Measurements from ENCODE around the gene HIPK1. TPM values are rescaled to one million over a fixed set of nuclear protein-coding genes. Genes with fewer than 3 reads are reported as not detected.
A peak's percentile ranks its signal among the peaks of the same experiment; 100 is the strongest.

The HIPK1 gene
- polyA plus RNA-seq (2012; ENCODE audit: insufficient read depth, insufficient read length): 28.6 TPM

DNA sequence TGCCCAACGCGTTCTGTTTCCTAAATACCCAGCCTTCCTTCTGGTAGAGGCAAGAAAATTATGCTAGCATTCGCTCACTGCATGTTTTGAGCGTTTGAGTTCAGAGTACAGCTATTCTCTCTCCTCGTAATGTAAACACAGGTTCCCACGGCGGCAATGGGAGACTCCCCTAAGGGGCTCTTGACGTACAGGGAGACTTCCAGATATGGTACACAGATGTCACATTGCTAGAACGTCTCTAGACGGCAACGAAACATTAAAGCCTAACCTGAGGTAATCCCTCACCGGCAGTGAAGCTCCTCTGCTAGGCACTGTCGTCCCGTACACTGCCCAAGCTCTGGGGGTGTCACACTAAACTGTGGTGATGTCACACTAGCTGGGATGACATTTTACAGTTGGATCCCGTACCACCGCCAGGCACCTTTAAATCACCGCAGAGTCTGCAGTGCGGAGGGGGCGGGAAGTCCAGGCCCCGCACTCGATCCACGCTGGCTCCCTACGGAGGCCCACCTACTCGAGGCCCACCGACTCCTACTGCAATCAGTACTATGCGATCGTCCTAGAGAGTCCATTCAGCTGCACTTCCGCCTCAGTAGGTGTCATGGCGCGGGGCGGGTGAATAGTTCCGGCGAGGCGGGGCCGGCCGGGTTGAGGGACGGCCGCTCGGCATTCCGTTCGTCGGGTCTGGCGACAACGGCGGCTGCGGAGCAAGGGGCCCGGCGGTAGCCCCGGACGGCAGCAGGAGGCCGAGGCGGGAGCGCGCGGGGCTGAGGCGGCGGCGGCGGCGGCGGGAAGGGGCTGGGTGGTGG, at the start of gene HIPK1:
Gene HIPK1, plus strand, starts transcription at position 384 of the 809 bp plus-strand sequence.
- peak; percentile 85 for DNase-seq (ENCODE audit: low read depth, low spot score)
- peak within 1 kb of the TSS; percentile 95 for H3K4me3 ChIP-seq (ENCODE audit: low read length)

DNA sequence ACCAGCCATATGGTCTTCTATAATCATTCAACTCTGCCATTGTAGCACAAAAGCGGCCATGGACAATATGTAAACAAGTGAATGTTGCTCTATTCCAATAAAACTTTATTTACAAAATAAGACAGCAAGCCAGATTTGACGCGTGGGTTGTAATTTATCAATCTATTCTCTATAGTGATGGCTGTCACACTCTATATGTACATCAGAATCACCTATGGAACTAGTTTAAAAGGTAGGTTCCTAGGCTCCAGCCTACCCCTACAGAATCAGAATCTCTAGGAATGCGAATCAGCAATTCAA, 49.4 kb upstream of the HIPK1 start:
- H3K4me3 ChIP-seq (ENCODE audit: low read length): no peak overlapping the region
- no peak for DNase-seq (ENCODE audit: low read depth, low spot score)

DNA sequence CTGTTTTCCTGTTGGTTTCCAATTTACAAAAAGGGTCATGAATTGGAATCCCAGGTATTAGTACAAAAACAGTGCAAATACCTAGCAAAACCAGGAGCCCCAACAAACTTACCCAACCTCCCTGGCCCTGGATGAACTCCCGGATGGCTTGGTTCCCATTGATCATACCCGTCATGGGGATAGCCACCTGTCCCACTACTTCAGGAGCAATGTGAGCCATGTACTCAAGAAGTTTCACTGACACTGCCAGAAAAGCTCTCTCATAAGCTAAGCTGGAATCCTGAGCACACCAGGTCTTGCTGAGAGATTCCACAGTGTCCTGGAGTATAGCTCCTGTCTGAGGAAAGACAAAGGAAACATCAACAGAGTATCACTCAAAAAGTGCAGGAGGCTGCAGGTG, 47.5 kb upstream of the HIPK1 start:
- H3K4me3 ChIP-seq (ENCODE audit: low read length): no peak overlapping the region
- no peak for DNase-seq (ENCODE audit: low read depth, low spot score)

DNA sequence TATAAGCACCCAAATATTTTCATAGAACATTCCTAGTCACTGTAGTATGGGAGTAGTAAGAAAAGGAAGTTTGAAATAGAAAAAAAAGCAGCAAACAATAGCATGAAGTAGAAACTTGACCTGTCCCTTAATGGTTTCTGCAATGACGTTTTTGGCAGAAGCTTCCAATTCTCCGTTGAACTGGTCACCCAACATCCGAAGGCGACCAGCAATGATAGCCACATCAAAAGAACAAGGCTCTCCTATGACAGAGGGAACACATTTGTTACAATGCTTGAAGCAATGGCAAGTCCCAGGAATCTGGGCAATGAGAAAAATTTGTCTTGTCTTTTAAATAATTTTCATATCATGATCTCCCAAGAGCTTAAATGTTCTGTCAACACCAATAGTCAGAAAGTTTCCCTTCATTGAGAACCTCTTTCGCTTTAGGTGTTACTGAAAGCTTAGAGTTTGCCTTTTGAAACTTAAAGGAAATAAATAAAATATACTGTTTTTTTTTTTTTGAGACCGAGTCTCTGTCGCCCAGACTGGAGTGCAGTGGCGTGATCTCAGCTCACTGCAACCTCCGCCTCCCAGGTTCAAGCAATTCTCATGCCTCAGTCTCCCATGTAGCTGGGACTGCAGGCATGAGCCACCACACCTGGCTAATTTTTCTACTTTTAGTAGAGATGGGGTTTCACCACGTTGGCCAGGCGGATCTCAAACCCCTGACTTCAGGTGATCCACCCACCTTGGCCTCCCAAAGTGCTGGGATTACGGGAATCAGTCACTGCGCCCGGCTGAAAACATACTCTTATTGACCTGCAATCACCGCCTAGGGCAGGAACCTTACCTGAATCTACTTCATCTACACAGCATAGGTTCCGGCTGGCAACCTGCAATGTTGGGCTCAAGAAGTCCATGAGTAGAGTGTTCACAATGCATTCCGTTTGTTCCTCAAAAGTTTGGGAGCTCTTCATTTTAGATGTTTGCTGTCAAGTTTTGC, 42.4 kb upstream of the HIPK1 start:
- no peak overlapping the region for H3K4me3 ChIP-seq (ENCODE audit: low read length)
- DNase-seq (ENCODE audit: low read depth, low spot score): no peak

DNA sequence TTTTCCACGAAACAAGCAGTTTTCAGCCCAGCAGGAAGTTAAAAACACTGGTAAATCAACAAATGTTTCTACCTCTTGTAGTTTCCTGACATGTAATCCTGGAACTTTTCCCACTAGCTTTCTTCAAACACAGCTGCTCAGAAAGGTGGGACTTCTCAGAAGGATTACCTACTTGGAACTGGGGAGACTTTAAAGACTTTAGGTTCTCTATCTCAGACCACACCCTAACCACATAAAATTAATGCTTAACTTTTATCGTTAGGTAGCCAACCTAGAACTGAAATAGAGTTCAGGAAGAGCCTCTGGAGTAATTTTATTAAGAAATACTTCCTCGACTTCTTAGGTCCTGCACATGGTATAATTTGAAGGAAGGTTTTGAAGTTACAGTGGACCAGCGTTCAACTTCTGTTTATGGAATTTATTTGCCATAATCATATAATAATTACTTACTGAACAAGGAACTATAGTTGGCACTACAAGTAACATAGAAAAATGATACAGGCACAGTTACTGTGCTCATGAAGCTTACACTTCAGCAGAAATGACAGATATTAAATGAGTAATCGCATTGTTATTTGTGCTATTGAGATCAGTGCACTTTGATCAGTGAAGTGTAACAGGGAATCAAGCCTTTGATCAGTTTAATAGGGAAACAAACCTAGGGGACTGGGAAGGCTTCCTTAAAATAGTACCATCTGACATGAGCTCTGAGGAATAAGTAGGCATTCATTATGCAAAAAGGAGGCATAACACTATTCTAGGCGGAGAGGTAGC, 41.5 kb upstream of the HIPK1 start, which contains the start of gene BCL2L15:
Gene BCL2L15, minus strand, starts transcription at position 180 of the 774 bp plus-strand sequence. CDS start 206 bp downstream, outside the sequence.
- H3K4me3 ChIP-seq (ENCODE audit: low read length): no peak within 1 kb of the TSS
- no peak for DNase-seq (ENCODE audit: low read depth, low spot score)

DNA sequence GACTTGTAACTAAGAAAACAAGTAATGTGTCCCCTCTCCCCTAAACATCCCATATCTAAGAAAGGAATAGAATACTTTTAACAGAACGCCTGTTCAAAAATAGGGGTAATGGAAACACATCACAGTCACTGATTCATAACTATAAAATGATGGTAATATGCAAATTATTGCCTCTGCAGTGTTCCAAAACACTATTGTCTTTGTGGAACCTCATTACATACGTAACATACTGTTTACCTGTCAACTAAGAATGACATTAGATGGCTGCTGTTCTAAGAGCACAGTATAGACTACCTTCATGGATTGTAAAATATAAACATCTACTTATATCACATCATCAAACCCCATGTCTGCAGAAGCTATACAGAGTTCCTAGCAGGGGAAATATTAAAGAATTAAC, 38.3 kb upstream of the HIPK1 start:
- no peak for DNase-seq (ENCODE audit: low read depth, low spot score)
- no peak overlapping the region for H3K4me3 ChIP-seq (ENCODE audit: low read length)

DNA sequence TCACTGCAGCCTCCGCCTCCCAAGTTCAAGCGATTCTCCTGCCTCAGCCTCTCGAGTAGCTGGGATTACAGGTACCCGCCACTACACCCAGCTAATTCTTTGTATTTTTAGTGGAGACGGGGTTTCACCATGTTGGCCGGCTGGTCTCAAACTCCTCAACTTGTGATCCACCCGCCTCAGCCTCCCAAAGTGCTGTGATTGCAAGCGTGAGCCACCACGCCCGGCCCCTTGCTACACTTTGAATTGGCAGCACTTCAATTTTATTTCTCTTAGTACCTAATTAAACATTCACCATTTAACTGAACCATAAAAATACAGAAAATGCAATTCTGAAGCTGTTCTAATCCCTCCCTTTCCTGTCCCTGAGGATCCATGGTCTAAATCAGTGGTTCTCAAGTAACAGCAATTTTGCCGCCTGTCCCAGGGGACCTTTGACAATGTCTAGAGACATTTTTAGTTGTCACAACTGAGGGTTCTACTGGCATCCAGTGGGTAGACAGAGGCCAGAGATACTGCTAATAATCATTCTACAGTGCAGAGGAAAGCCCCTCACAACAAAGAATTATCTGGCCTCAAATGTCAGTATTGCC, 37.4 kb upstream of the HIPK1 start:
- no peak for DNase-seq (ENCODE audit: low read depth, low spot score)
- H3K4me3 ChIP-seq (ENCODE audit: low read length): no peak overlapping the region

DNA sequence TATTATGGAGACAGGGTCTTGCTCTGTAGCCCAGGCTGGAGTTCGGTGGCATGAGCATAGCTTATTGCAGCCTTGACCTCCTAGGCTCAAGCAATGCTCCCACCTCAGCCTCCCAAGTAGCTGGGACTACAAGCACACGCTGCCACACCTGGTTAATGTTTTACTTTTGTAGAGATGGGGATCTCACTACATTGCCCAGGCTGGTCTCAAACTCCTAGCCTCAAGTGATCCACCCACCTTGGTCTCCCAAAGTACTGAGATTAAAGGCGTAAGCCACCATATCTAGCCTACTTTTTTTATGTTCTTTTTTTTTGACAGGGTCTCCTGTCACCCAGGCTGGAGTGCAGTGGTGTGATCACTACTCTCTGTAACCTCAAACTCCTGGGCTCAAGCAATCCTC, 35.9 kb upstream of the HIPK1 start:
- DNase-seq (ENCODE audit: low read depth, low spot score): no peak
- H3K4me3 ChIP-seq (ENCODE audit: low read length): no peak overlapping the region

DNA sequence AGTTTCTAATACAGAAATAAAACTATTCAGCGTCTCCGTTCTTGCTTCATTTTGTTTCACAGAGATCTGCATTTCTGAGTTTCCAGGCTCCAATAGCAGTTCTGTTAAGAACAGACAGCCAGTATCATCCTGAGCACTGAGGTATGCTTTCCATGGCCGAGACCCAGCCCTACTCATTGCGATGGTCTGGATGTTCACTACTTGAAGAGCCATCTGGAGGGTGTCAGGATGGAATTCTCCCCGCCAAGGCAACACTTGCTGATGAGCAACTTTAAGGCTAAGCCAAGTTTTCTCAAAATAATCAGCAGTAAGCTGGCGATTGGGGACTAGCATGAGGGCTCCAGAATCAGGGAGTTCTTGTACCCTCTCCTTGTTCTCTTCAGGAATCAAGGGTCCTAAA, 34.0 kb upstream of the HIPK1 start:
- H3K4me3 ChIP-seq (ENCODE audit: low read length): no peak overlapping the region
- DNase-seq (ENCODE audit: low read depth, low spot score): no peak

DNA sequence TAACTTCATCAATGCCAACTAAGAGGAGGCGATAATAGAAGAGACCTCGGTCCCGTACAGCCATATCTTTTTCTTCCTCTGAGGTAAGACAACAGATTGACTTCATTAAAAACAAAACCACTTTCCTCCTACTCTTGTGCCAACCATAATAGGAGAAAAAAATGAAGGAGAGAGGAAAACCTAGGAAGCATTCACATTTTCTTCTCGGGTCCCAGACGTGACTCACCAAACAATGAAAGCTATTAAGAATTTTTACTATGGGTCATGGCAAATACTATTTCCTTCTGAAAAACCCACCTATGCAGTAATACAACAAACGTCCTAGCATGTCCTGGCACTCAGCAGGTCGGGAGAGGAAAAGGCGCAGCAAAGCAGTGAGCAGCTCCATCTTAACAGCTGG, 33.2 kb upstream of the HIPK1 start:
- DNase-seq (ENCODE audit: low read depth, low spot score): no peak
- no peak overlapping the region for H3K4me3 ChIP-seq (ENCODE audit: low read length)

DNA sequence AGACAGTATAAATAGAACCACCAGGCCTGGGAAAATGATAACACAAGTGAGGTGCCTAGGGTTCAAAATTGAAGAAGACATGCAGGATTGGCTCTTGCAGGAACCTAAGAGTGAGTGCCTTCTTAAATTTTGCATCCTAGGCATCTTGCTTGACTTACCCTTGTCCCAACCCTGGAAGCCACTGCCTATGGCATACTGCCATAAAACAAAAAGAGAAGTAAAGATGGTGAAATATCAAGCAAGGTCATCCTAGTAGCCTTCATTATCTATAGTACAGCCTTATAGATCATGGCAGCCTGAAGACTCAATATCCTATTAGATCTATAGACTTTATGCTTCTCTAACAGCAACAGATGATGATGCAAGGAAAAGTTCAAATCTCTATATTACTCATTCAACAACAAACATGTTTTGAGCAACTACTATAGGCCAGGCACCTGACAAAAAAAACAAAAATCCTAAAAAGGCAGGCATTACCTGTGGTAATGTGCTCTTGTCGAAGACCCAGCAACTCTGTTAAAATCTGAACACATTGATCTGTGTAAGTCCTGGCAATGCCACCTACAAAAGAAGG, 30.8 kb upstream of the HIPK1 start:
- no peak overlapping the region for H3K4me3 ChIP-seq (ENCODE audit: low read length)
- DNase-seq (ENCODE audit: low read depth, low spot score): no peak

DNA sequence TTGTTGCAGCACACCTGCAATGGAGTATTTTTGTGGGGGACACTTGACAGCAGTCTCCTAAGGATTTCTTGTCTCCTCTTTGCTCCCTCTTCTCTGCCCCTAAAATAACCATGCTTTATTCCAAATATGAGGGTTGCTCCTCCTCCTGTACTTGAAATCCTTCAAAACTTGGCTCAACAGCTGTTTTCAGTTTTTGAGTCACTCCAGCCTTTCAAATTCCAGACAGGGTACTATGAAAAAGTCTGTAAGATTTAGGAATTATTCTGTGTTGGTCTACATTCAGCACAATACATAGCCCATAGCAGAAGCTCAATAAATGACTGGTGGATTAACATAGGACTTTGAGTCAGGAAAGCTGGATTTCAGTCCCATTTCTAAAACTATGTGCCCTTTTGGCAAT, 30.0 kb upstream of the HIPK1 start:
- no peak overlapping the region for H3K4me3 ChIP-seq (ENCODE audit: low read length)
- DNase-seq (ENCODE audit: low read depth, low spot score): no peak

DNA sequence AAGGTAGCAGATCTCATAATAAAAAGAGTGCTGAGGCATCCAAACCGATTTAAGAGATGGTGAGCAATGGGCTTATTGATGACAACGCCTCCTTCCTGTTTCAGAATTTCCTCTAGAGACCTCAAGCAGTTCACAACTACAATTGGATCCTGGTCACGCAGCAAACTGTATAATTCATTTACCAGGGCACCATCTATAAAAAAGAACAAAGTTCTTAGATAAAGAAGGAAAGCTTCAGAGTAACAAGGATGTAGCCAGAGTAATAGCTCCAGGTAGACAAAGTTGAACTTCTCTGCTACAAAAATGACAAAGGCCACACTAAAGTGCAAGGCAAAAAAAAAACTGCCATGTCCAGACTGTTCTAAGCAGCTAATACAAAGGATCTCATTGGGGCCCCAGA, 27.9 kb upstream of the HIPK1 start:
- no peak overlapping the region for H3K4me3 ChIP-seq (ENCODE audit: low read length)
- DNase-seq (ENCODE audit: low read depth, low spot score): no peak

DNA sequence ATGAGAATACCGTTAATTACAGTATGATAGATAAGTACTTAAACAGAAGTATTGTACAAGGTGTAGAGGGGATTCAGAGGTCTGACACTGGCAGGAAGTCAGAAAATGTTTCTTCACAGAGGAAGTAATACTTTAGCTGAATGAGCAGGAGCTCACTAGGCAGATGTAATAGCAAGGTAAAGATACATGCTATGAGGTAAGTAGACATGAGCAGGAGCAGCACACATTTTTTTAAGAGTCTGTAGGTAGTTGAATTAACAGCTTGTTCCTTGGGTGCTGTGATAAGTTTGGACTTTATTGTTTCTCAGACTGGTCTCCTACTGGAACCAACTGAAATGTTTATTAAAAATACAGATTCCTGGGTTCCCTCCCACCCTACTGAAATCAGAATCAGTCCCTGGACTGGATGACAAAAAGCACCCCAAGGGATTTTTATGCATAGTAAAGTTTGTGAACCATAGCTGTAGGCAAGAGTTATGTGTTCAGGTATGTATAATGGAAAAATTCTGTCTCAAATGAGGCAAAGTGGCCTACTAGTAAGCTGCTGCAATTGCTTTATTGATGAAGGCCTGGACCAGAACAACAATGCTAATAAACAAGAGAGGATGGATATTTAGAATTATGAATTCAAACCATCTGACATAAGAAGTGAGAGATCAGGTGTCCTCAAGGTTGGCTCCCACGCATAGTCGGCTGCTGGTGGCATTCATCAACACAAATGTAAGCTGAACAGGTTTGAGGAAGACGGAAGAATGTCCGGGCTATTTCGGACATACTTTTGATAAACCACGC, 25.4 kb upstream of the HIPK1 start:
- peak overlapping the region; percentile 90 for H3K4me3 ChIP-seq (ENCODE audit: low read length)
- DNase-seq (ENCODE audit: low read depth, low spot score): no peak

DNA sequence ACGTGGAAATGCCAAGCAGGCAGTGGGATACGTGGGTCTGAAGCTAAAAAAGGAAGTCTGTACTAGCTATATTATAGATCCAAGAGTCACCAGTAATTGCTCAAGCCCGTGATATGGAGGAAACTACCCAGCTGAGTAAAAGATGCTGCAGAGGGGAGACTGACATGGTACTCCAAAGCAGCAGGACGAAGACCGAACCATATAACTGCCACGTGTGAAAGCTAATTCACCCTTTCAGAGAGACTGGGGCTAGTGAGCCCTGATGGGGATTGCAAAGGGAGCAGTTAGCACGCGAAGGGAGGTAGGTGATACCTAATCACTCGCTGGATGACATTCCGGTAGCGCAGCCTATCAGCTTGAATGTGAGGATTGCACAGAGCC, 24.8 kb upstream of the HIPK1 start:
- H3K4me3 ChIP-seq (ENCODE audit: low read length): peak overlapping the region; percentile 90
- DNase-seq (ENCODE audit: low read depth, low spot score): no peak

DNA sequence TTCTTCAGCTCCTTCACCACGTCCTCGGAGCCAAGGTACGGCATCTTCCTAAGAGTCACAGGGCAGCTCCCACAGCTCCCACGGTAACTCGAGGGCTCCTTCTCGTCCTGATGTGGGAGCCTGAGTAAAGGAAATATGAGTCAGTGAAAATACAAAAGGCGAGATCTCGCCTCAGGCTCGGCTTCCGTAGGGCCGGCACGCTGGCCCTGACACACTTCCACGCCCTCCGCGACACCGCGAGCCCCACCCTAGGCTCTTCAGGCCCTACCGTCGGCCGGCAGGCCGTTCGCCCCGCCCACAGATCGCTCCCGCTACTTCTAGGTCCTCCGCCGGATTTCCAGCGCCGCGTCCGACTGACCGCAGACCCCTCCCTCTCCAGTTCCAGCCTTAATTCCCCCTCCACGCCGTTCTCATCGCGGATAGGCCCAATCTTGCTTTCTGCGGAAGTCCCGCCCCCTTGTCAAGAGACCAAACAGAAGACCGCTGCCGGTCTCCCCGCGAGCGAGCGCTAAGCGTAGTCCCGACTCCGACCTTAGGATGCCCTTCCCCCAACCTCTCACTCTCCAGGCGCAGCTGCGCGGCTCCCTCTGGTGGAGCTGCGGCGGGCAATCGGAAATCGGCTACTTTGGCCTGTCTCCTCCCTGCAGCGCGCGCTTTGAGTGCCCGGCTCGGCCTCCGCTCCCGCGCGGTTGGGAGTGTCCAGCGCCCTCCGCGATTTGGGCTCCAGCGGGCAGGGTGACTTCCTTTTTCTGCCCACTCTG, 24.3 kb upstream of the HIPK1 start, which contains the start of the genes AP4B1 and DCLRE1B:
Gene AP4B1, minus strand, starts transcription at position 126 of the 761 bp plus-strand sequence. Its CDS starts 82 bp downstream, at position 44.
Gene DCLRE1B, plus strand, starts transcription at position 653 of the 761 bp plus-strand sequence. CDS start 261 bp downstream, outside the sequence.
- peak within 1 kb of the TSS; percentile 90 for H3K4me3 ChIP-seq (ENCODE audit: low read length)
- peak; percentile 99 for DNase-seq (ENCODE audit: low read depth, low spot score)

DNA sequence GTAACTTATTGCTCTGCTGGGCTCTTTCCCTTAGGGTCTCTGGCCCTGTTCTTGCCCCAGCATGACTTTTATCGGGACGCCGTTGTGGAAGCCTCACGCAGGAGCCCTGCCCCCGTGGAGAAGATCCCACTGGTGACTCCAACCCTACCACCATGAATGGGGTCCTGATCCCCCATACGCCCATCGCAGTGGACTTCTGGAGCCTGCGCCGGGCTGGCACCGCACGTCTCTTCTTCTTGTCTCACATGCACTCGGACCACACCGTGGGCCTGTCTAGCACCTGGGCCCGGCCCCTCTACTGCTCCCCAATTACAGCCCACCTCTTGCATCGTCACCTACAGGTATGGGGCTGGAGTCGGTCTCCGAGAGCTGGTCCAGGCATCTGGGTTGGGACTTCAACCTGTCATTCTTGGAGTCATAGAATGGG, 23.7 kb upstream of the HIPK1 start:
- H3K4me3 ChIP-seq (ENCODE audit: low read length): peak overlapping the region; percentile 90
- no peak for DNase-seq (ENCODE audit: low read depth, low spot score)

All from Jurkat, Clone E6-1 (cell line).